Right lobe of liver (tissue), 4 donors: ENCODE data around the gene CCDC121.

Experiments used
- POLR2A ChIP-seq: fragments of 450-650 bp; IDR thresholded peaks from one replicate; pipeline ENCODE4 v1.6.1; 2017; ENCODE audit warnings: antibody characterized with exemption, mild to moderate bottlenecking
- TF ChIP-seq, protein P1 (sequence below), 4 donors: fragments of 200-600 bp in 3 of 4; fragments of 450-650 bp in 1 of 4; IDR thresholded peaks; one replicate each; pipeline versions ENCODE4 v1.5.1 to v1.8.0; 2016 to 2022; ENCODE audit warnings: antibody characterized with exemption in 4 of 4, mild to moderate bottlenecking in 2 of 4
- donor health status: DM: no; HTN: no; CAD: no.
- donor health status: DM: no; HTN: no; CAD: no.
- donor health status: DM: no; HTN: yes; CAD: no.

DNA sequence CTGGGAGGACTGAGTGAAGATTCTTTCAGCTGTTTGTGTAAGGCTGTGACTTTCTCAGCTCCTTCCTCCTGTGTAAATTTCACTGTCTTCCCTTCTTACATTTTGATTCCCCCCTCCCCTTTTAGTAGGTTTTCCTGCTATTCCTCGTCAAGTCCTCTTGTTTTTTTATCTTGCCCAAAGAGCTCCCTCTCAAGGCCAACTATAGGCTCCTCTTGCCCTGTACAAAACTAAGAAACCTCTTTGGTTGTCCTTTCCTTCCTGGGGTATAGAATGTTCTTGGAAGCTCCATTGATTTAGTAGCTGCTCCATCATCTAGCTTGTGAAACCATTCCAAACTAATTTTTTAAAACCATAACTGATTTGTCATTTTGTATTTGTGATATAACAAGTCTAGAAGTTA is 7.3 kb downstream of the CCDC121 start:
- TF ChIP-seq, protein P1, sequence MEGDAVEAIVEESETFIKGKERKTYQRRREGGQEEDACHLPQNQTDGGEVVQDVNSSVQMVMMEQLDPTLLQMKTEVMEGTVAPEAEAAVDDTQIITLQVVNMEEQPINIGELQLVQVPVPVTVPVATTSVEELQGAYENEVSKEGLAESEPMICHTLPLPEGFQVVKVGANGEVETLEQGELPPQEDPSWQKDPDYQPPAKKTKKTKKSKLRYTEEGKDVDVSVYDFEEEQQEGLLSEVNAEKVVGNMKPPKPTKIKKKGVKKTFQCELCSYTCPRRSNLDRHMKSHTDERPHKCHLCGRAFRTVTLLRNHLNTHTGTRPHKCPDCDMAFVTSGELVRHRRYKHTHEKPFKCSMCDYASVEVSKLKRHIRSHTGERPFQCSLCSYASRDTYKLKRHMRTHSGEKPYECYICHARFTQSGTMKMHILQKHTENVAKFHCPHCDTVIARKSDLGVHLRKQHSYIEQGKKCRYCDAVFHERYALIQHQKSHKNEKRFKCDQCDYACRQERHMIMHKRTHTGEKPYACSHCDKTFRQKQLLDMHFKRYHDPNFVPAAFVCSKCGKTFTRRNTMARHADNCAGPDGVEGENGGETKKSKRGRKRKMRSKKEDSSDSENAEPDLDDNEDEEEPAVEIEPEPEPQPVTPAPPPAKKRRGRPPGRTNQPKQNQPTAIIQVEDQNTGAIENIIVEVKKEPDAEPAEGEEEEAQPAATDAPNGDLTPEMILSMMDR (IDR thresholded peaks at IDR 0.05) = no peak
- no peak for TF ChIP-seq POLR2A
